ENCODE results near the gene C16orf95. TPM values are rescaled to one million over a fixed set of nuclear protein-coding genes. Genes with fewer than 3 reads are reported as not detected.

C16orf95 gene
- total RNA-seq, 2 experiments from 2014 or later = 11.2 to 13.6 TPM

DNA sequence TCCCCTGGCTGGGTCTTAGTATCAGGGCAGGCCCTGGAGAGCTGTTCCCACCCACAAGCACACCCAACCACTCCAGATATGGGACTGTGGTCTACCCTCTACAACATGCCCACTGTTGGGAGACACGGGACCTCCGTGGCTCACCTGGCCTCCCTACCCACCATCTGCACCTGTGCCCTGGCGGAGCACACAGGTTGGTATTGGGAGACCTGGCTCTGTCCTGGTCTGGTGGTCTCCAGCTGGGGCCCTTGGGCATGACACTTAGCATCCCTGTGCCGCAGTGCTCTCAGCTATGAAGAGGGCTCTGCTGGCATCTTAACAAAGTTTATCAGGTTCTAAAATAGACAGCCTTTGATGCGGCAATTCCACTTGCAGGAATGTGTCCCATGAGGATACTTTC lies 5.8 kb downstream of the C16orf95 start:
- H3K27me3 Mint-ChIP-seq = no peaks in the 10 kb centered on the region
- H3K27ac Mint-ChIP-seq = no peak overlapping the region
- CTCF ChIA-PET = no interaction called here
- peaks cover 3% of the 10 kb centered on the region for H3K9me3 Mint-ChIP-seq (ENCODE audit: low read depth)
- no peak overlapping the region for H3K4me3 Mint-ChIP-seq
- ATAC-seq (no peak), DNase-seq (no peak)
- H3K36me3 Mint-ChIP-seq = peaks cover 14% of the 10 kb centered on the region
- peaks cover 20% of the 10 kb centered on the region for H3K4me1 Mint-ChIP-seq

DNA sequence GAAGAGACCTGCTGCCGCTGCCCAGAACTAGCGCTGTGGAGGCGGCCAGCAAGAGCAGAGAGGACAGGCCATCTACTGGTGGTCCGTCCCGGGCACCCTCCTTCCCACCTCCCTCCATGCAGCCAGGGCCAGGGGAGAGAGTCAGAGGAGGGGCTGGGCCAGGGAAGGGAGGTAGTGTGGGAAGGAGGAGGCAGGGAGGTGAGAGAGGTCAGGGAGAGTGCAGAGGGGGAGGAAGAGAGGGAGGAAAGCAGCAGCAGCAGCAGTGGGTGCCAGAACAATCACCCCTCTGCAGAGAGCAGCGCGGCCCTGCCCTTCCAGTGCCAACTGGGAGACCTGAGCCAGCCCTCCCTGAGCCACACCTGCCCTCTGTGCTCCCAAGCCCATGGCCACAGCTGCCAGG lies 6.6 kb downstream of the C16orf95 start:
- Mint-ChIP-seq H3K4me1 (peaks cover 16% of the 10 kb centered on the region), H3K27me3 (no peaks in the 10 kb centered on the region), H3K27ac (no peak overlapping the region), H3K9me3 (ENCODE audit: low read depth) (peaks cover 3% of the 10 kb centered on the region), H3K4me3 (no peak overlapping the region), H3K36me3 (peaks cover 14% of the 10 kb centered on the region)
- ATAC-seq (no peak), DNase-seq (no peak)
- CTCF ChIA-PET = no interaction called here

DNA sequence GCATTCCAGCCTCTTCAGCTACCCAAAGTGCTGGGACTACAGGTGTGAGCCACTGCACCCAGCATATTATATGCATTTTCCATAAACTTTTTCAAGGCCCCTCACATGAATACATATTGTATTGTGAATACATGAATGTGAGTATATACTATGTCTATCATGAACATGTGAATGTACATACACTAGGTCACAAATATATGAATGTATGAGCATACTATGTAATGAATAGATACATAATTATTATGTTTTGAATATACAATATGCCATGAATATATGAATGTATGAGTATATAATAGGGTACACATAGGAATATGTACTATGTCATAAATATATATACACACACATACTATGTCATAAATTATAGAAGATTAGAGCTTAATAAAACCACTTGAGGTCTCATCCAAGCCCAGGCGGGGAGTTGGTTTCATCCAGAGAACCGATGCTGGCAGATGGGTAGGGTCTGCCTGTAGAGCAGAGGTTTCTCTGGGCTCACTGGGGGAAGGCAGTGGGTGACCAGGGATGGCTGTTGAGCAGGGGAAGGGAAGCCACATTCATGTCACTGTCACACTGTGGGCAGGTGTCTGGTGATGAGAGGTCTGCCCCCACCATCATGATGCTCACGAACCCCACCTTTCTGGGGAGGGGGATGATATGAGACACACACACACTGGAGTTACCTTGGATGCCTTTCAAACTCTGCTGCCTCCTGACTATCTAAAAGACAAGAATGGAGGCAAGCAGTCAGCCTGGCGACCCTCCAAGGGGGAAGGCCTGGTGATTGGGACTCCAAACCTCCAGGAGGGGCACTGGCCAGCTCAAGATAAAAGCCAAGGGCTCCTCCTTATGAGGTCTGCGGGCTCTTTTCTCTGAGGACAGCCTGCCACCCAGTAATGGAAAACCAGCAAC lies 7.3 kb downstream of the C16orf95 start:
- H3K4me3 Mint-ChIP-seq = no peak overlapping the region
- peaks cover 14% of the 10 kb centered on the region for H3K36me3 Mint-ChIP-seq
- H3K27me3 Mint-ChIP-seq = no peaks in the 10 kb centered on the region
- CTCF ChIA-PET = no interaction called here
- DNase-seq (no peak), ATAC-seq (no peak)
- peaks cover 15% of the 10 kb centered on the region for H3K4me1 Mint-ChIP-seq
- peaks cover 3% of the 10 kb centered on the region for H3K9me3 Mint-ChIP-seq (ENCODE audit: low read depth)
- H3K27ac Mint-ChIP-seq = peak overlapping the region; percentile 46

DNA sequence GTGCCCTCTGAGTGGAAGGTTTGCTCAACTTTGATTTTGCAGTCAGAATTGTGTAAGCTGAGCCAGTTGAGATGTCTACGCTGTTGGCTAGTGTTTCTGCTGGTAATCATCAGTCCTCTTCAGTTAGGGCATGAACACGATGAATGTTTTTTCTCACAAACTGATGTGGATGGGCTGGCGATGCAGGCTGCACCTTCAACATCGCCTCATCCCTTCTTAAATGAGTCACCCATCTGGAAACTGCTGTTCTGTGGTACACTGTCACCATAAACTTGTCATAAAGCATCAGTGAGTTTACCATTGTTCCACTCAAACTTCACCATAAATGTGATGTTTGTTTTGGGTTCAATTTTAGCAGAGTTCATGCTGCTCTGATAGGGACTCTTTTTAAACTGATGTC lies 8.4 kb downstream of the C16orf95 start:
- H3K4me1 Mint-ChIP-seq = peaks cover 23% of the 10 kb centered on the region
- H3K27ac Mint-ChIP-seq = peak overlapping the region; percentile 63
- CTCF ChIA-PET = no interaction called here
- no peak overlapping the region for H3K4me3 Mint-ChIP-seq
- ATAC-seq (peak; percentile 90), DNase-seq (peak; percentile 72)
- H3K36me3 Mint-ChIP-seq = peaks cover 14% of the 10 kb centered on the region
- peaks cover 3% of the 10 kb centered on the region for H3K9me3 Mint-ChIP-seq (ENCODE audit: low read depth)
- H3K27me3 Mint-ChIP-seq = no peaks in the 10 kb centered on the region

DNA sequence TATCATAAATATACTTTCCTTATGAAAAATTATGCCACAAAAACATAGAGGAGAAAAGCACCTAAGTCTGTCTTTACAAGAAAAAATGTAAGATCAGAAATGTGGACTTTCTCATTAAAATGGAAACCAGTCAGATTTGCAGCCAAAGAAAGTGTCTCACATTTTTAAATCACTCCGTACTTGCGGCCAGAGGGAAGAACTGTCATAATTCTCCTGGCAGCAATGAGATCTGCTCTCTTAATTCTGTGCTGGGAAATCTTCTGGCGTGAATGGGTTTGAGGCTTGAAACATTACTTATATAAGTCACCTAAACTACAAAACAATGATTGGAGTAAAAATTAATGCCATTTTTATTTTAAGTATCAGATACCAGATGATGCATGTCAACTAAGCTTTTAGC lies 10.7 kb downstream of the C16orf95 start:
- Mint-ChIP-seq H3K4me3 (no peak overlapping the region), H3K4me1 (peaks cover 37% of the 10 kb centered on the region), H3K27me3 (no peaks in the 10 kb centered on the region), H3K36me3 (peaks cover 17% of the 10 kb centered on the region), H3K27ac (no peak overlapping the region), H3K9me3 (ENCODE audit: low read depth) (peaks cover 3% of the 10 kb centered on the region)
- CTCF ChIA-PET = interaction anchor here (1.5 kb wide), 1 partner anchor 9 kb away, joined by 3 read pairs; no protein-coding TSS in a partner anchor
- ATAC-seq (no peak), DNase-seq (no peak)

DNA sequence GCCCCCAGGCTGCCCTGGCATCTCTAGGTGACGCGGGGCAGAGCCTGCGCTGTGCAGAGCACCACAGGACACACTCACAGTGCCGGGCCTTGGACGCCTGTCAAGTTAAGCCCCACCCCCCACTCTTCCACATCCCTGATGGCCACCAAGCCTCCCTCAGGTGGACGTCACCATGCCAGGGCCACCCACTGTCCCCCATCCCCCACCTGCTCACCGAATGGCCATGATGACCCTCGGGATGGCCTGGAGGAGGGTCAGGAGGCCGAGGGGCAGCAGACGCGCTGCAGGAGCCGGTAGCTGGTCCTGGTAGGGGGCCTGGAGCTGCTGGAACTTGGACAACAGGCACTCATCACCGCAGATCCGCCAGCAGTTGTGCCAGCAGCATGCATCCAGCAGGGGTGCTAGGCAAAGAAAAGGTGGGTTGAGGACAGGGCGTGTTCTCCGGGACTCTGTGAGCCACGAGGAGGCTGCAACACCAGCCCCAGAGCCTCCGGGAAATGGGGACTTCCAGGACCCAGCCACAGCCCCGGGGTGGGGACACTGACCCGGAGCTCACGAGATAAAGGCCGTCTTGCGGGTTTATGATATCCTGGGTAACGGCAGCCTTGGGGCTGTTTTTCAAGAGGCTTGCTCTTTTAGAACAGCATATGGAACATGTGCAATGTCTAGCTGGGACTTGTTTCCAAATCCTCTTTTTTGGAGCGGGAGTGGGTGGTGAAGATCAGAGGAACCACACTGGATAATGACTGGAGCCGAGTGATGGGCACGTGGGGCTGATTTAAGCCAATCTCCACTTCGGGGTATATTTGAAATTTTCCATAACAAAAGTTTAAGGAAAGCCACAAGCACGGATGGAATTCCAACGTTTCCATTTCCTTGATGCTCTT lies 11.4 kb downstream of the C16orf95 start:
- CTCF ChIA-PET = interaction anchor here (1.0 to 1.5 kb wide), 2 partner anchors 8 to 12 kb away, joined by 3 read pairs; partner anchors contain the start of gene C16orf95
- Mint-ChIP-seq H3K4me3 (no peak overlapping the region), H3K27me3 (no peaks in the 10 kb centered on the region), H3K36me3 (peaks cover 17% of the 10 kb centered on the region), H3K4me1 (peaks cover 37% of the 10 kb centered on the region), H3K9me3 (ENCODE audit: low read depth) (peaks cover 3% of the 10 kb centered on the region), H3K27ac (no peak overlapping the region)
- no peak for ATAC-seq
- no peak for DNase-seq

DNA sequence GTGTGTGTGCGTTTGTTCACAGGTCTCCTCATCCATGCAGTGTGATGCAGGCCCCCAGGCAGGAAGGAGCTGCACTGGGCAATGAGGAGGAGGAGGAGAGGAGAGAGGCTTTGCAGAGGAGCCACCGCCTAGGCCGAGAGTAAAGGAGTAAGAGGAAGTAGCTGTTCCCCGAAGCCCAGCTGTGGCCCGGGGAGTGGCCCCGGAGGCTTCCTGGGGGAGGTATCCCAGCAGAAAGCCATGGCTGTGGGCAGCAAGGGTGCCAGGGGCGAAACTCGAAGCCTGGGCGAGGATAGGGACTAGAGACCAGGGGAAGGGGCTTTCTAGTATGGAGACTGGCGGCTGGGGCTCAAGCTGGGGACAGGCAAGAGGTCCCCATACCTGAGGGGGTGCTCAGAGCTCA lies 12.2 kb downstream of the C16orf95 start:
- Mint-ChIP-seq H3K9me3 (ENCODE audit: low read depth) (peaks cover 3% of the 10 kb centered on the region), H3K27me3 (no peaks in the 10 kb centered on the region), H3K36me3 (peaks cover 17% of the 10 kb centered on the region), H3K4me3 (no peak overlapping the region), H3K4me1 (peaks cover 32% of the 10 kb centered on the region), H3K27ac (no peak overlapping the region)
- CTCF ChIA-PET = interaction anchor here (1.0 kb wide), 1 partner anchor 12 kb away, joined by 3 read pairs; the partner anchor contains the start of gene C16orf95
- no peak for DNase-seq
- no peak for ATAC-seq

DNA sequence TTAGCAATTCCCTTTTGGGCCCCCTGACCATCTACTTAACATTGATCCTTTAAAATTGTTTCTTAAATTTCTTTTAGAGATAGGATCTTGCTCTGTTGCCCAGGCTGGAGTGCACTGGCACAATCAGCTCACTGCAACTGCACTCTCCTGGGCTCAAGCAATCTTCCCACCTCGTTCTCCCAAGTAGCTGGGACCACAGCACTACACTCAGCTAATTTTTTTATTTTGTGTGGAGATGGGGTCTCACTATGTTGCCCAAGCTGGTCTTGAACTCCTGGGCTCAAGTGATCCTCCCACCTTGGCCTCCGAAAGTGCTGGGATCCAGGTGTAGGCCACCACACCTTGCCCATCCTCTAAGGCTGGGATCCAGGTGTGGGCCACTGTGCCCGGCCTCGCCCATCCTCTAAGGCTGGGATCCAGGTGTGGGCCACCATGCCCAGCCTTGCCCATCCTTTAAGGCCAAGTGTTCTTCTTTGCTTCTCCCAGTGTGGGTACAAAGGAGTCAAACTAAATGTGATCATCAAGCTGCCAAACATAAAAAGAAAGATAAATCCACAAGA lies 13.2 kb downstream of the C16orf95 start:
- no peak for ATAC-seq
- Mint-ChIP-seq H3K4me3 (no peak overlapping the region), H3K27me3 (no peaks in the 10 kb centered on the region), H3K9me3 (ENCODE audit: low read depth) (peaks cover 3% of the 10 kb centered on the region), H3K27ac (peak overlapping the region; percentile 74), H3K36me3 (peaks cover 17% of the 10 kb centered on the region), H3K4me1 (peaks cover 29% of the 10 kb centered on the region)
- CTCF ChIA-PET = interaction anchor here (0.8 kb wide), 1 partner anchor 25 kb away, joined by 3 read pairs; no protein-coding TSS in a partner anchor
- no peak for DNase-seq

DNA sequence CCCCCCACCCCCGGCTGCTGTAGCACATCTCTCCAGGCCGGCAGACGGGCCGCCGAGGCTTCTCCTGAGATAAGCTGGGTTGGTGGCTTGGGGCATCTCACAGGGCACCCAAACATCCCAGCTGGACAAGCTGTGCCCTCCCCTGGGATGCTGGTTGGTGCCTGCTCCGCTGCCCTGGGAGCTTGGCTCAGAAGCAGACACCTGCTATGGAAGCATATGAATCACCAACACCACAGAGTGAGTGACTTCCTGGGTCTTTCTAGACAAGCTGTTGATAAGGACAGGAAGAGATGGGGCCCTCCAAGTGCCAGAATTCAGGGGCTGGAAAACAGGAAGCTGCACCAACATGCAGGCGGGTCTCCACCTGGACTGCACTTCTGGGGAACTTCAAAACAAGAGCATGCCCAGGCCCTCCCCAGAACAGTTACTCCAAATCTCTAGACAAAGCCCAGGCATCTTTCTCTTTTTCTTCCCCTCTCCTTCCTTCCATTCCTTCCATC lies 13.7 kb downstream of the C16orf95 start:
- peak overlapping the region; percentile 74 for H3K27ac Mint-ChIP-seq
- H3K9me3 Mint-ChIP-seq (ENCODE audit: low read depth) = no peaks in the 10 kb centered on the region
- no peak overlapping the region for H3K4me3 Mint-ChIP-seq
- H3K27me3 Mint-ChIP-seq = no peaks in the 10 kb centered on the region
- peaks cover 23% of the 10 kb centered on the region for H3K4me1 Mint-ChIP-seq
- CTCF ChIA-PET = interaction anchor here (0.8 kb wide), 1 partner anchor 24 kb away, joined by 3 read pairs; no protein-coding TSS in a partner anchor
- ATAC-seq (peak; percentile 68), DNase-seq (no peak)
- peaks cover 11% of the 10 kb centered on the region for H3K36me3 Mint-ChIP-seq

DNA sequence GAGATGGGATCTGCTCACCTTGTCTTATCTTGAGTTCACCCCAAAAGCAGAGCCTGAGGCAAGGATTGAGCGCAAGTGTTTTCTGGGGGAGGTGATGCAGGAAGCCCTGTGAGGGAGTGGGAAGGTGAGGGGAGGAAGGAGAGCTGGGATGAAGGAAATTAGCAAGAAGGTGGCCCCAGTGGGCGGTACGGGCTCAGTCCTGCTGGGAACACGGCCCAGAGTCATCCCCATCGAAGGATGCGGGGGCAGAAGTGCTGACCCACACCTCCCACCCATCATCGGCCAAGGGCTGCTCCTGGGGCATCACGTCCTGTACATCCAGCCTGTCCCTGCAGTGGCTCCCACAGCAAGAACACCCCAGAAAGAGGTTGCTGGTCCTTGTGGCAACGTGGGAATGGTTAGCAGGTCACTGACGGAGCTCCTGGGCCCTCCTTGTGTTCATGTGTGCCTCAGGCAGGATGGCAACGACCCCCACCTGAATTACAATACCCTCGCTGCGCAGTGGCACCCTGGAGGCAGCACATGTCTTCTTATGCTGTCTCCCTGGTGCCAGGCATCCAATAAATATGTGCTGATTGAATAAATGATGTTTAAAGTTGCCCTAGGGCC lies 18.2 kb downstream of the C16orf95 start:
- ATAC-seq (no peak), DNase-seq (no peak)
- no peaks in the 10 kb centered on the region for H3K27me3 Mint-ChIP-seq
- H3K4me3 Mint-ChIP-seq = no peak overlapping the region
- peaks cover 17% of the 10 kb centered on the region for H3K4me1 Mint-ChIP-seq
- CTCF ChIA-PET = interaction anchor here (1.5 kb wide), 1 partner anchor 40 kb away, joined by 7 read pairs; no protein-coding TSS in a partner anchor
- H3K27ac Mint-ChIP-seq = no peak overlapping the region
- peaks cover 5% of the 10 kb centered on the region for H3K36me3 Mint-ChIP-seq
- no peaks in the 10 kb centered on the region for H3K9me3 Mint-ChIP-seq (ENCODE audit: low read depth)

DNA sequence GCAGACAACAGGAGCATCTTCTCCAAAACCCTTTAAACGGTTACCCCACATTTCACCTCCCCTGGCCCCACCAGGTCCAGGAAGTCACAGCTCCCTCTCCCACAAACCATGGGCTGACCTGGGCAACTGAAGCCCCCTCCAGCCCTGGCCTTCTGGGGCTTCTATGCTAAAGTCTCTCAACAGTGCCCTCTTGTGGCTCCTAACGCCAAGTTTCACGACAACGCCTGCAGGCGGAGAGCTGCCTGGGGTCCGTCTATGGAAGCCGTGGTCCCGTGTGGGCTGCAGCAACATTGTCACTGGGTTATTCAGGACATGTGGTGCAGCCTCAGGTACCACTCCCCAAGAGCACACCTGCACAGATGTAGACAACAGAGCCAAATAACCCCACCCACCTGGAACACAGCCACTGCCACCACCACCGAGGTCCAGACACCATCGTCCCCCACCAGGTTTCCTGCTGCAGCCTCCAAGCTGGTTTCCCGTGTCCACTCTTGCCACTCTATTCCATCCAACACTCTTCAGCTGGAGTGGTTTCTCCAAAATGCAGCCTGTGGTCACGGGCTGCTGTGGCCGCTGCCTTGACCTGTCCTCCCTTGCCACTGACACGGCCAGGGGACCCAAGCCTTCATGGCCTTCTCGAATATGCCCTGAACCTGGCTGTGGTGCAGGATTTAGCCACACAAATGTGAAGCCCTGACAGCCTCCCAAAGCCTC lies 19.1 kb downstream of the C16orf95 start:
- Mint-ChIP-seq H3K27me3 (no peaks in the 10 kb centered on the region), H3K4me3 (no peak overlapping the region), H3K9me3 (ENCODE audit: low read depth) (no peaks in the 10 kb centered on the region), H3K27ac (no peak overlapping the region), H3K4me1 (peaks cover 10% of the 10 kb centered on the region), H3K36me3 (peaks cover 5% of the 10 kb centered on the region)
- DNase-seq (peak; percentile 58), ATAC-seq (peak; percentile 57)
- CTCF ChIA-PET = interaction anchor here (0.6 to 1.5 kb wide), 8 partner anchors 8 to 735 kb away, joined by 3 to 7 read pairs (median 3); no protein-coding TSS in a partner anchor

DNA sequence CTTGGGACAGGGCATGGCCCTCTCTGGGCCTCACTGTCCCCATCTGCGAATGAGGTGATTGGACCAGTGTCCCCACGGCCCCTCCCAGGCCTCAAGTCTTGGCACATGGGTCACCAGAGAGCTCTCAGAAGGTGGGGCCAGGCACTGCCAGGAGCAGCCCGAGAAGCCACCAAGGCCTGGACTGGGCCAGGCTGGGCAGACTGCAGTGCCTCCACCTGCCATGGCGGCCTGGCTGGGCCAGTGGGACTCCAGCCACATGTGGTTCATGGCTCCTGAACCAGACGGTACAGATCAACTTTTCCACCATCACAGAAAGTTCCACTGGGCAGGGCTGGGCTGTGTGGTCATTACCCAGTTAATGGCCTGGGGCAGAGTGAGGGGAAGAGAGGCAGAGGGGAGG lies 19.8 kb downstream of the C16orf95 start:
- Mint-ChIP-seq H3K27ac (no peak overlapping the region), H3K4me1 (peaks cover 6% of the 10 kb centered on the region), H3K9me3 (ENCODE audit: low read depth) (no peaks in the 10 kb centered on the region), H3K4me3 (no peak overlapping the region), H3K27me3 (no peaks in the 10 kb centered on the region), H3K36me3 (peaks cover 3% of the 10 kb centered on the region)
- ATAC-seq (no peak), DNase-seq (no peak)
- CTCF ChIA-PET = interaction anchor here (0.8 to 1.5 kb wide), 8 partner anchors 9 to 734 kb away, joined by 3 to 7 read pairs (median 3); no protein-coding TSS in a partner anchor
